Keratinocyte (primary cell): ENCODE measurements around the gene P2RY8.

Experiments
- CTCF ChIP-seq, 3 experiments: IDR thresholded peaks in 1 of 3; conservative IDR thresholded peaks in 1 of 3; optimal IDR thresholded peaks in 1 of 3; 2 replicates in 2 of 3; 3 replicates in 1 of 3; pipeline versions ENCODE3 to v1.5.1; 2011; ENCODE audit warnings: low read length in 3 of 3, mild to moderate bottlenecking in 3 of 3, moderate library complexity in 2 of 3, control low read depth in 1 of 3, inconsistent platforms in 1 of 3; ENCODE audit not compliant: insufficient read depth in 2 of 3; ENCODE audit errors: extremely low read depth in 1 of 3
- EZH2 ChIP-seq: IDR thresholded peaks from one replicate; pipeline ENCODE4 v1.6.1; 2012; ENCODE audit warnings: inconsistent platforms, mild to moderate bottlenecking, low read length, moderate library complexity

GRCh38 chrX:1534301-1535168 is 2.5 kb downstream of the P2RY8 start:
- TF ChIP-seq CTCF (optimal IDR thresholded peaks at IDR 0.05 in 1 of 3, IDR thresholded peaks at IDR 0.05 in 1 of 3, conservative IDR thresholded peaks at IDR 0.05 in 1 of 3; ENCODE audit: extremely low read depth in 1 of 3, insufficient read depth in 2 of 3, low read length in 3 of 3) (no peak), EZH2 (no peak)
